ENCODE results near the gene TUBA4A.

- TF ChIP-seq POLR2AphosphoS5 (IDR thresholded peaks at IDR 0.05; ENCODE audit: insufficient read depth in 1 of 2, low read depth in 1 of 2) (no peak), CTCF (IDR thresholded peaks at IDR 0.05) (no peak)
These were observed 8.9 kb downstream of the TUBA4A start for GRCh38 chr2:219244789-219245147.

All from vagina (tissue), 2 donors.